Measurements from ENCODE around the gene MYRFL. TPM values are rescaled to one million over a fixed set of nuclear protein-coding genes. Genes with fewer than 3 reads are reported as not detected.

Gene MYRFL
- total RNA-seq, 3 donors from 2014 or later (not counting 1 experiment from before 2014, with no cell fraction given) = not detected

DNA sequence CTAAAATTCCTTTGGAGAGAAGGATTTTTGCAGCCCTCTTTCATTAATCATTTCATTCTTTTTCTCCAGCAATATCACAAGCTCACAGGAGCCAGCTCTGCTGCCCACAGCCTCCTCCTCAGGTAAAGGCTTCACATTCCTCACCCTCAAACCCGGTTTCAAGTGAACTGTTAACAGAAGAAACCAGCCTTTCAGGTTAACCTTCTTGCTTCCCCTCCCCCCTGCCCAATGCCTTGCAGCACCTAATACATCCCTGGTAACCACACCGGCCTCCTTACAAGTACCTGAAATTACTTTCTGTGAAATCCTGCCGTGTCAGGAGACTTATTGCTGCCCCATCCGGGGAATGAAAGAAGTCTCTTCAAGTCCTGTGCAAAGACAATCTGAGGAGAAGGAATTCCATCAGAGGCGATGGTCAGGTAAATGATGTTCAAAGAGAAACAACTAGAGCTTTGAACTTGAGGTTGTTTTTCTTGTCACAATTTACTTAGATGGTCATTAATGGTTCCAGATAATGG, 111.2 kb downstream of the MYRFL start:
- Histone ChIP-seq H3K36me3 (ENCODE audit: control insufficient read depth, insufficient read depth, low read length) (no peaks in the 10 kb centered on the region), H3K4me3 (ENCODE audit: low read length) (no peak overlapping the region), H3K9me3 (ENCODE audit: control insufficient read depth, insufficient read depth, low read length) (no peaks in the 10 kb centered on the region), H3K27me3 (ENCODE audit: control insufficient read depth, insufficient read depth, low read length) (no peaks in the 10 kb centered on the region), H3K27ac (ENCODE audit: low read length) (no peak overlapping the region), H3K4me1 (ENCODE audit: control insufficient read depth, insufficient read depth, low read length) (no peaks in the 10 kb centered on the region)
- intact Hi-C loops (cut with micrococcal nuclease) = no loop called here
- Mint-ChIP-seq H3K27ac (no peak overlapping the region), H3K27me3 (ENCODE audit: low read depth in 2 of 2) (peaks cover 0 to 13% of the 10 kb centered on the region in 2 donors), H3K4me1 (peaks cover 0 to 3% of the 10 kb centered on the region in 2 donors), H3K36me3 (no peaks in the 10 kb centered on the region), H3K4me3 (no peak overlapping the region), H3K9me3 (no peaks in the 10 kb centered on the region)
- 83% methylated on average over 5 of the region's 5 CpGs for WGBS (ENCODE audit: insufficient coverage)
- ATAC-seq (no peak), DNase-seq (no peak)
- TF ChIP-seq, protein P1, sequence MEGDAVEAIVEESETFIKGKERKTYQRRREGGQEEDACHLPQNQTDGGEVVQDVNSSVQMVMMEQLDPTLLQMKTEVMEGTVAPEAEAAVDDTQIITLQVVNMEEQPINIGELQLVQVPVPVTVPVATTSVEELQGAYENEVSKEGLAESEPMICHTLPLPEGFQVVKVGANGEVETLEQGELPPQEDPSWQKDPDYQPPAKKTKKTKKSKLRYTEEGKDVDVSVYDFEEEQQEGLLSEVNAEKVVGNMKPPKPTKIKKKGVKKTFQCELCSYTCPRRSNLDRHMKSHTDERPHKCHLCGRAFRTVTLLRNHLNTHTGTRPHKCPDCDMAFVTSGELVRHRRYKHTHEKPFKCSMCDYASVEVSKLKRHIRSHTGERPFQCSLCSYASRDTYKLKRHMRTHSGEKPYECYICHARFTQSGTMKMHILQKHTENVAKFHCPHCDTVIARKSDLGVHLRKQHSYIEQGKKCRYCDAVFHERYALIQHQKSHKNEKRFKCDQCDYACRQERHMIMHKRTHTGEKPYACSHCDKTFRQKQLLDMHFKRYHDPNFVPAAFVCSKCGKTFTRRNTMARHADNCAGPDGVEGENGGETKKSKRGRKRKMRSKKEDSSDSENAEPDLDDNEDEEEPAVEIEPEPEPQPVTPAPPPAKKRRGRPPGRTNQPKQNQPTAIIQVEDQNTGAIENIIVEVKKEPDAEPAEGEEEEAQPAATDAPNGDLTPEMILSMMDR (IDR thresholded peaks at IDR 0.05) = no peak

DNA sequence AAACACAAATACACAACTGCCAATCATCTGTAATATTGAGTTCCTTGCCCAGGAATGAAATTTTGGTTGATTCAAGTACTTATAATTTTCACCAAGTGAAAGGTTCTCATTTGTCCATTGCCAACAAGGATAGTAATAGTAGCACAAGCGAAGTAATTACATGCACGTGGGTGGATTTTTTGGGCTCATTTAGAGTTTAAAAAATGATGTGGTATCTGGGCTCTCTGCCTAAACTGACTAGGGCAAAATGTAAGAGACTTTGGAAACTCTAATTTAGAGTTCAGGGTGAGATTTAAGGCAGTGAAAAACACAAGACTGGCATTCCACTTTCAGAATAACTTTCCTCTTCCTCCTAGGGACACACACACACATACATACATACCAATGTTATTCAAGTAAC, 111.7 kb downstream of the MYRFL start:
- Histone ChIP-seq H3K27ac (ENCODE audit: low read length) (no peak overlapping the region), H3K4me1 (ENCODE audit: control insufficient read depth, insufficient read depth, low read length) (no peaks in the 10 kb centered on the region), H3K9me3 (ENCODE audit: control insufficient read depth, insufficient read depth, low read length) (no peaks in the 10 kb centered on the region), H3K4me3 (ENCODE audit: low read length) (no peak overlapping the region), H3K27me3 (ENCODE audit: control insufficient read depth, insufficient read depth, low read length) (no peaks in the 10 kb centered on the region), H3K36me3 (ENCODE audit: control insufficient read depth, insufficient read depth, low read length) (no peaks in the 10 kb centered on the region)
- no peaks in the 10 kb centered on the region for H3K9me3 Mint-ChIP-seq
- DNase-seq (no peak), ATAC-seq (no peak)
- WGBS (ENCODE audit: insufficient coverage) = 91% methylated on average over 2 of the region's 2 CpGs
- H3K4me3 Mint-ChIP-seq = no peak overlapping the region
- H3K27me3 Mint-ChIP-seq (ENCODE audit: low read depth in 2 of 2) = peaks cover 0 to 13% of the 10 kb centered on the region in 2 donors
- no peaks in the 10 kb centered on the region for H3K36me3 Mint-ChIP-seq
- peaks cover 0 to 3% of the 10 kb centered on the region in 2 donors for H3K4me1 Mint-ChIP-seq
- no peak overlapping the region for H3K27ac Mint-ChIP-seq
- TF ChIP-seq, protein P1 (IDR thresholded peaks at IDR 0.05) = no peak
- intact Hi-C loops (cut with micrococcal nuclease) = no loop called here

DNA sequence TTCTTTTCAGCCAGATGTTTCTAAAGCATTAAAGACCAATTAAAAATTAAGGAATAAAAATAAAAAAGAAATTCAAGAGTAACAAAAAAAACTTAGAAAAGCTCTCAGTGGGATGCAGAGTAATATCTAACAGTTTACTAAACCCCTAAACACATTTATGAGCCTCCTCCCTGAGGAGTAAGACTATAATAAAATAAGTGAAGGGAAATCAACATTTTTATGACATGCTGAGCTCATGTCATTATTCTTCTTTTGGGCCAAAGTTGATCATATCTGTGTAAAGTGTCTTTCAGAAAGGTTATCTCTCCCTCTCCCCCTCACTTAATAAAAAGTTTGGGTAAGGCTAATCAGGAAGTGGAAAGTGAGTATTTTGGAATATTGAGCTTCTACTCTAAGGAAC, 122.1 kb downstream of the MYRFL start:
- Histone ChIP-seq H3K4me3 (ENCODE audit: low read length) (no peak overlapping the region), H3K4me1 (ENCODE audit: control insufficient read depth, insufficient read depth, low read length) (no peaks in the 10 kb centered on the region), H3K27ac (ENCODE audit: low read length) (no peak overlapping the region), H3K36me3 (ENCODE audit: control insufficient read depth, insufficient read depth, low read length) (no peaks in the 10 kb centered on the region), H3K27me3 (ENCODE audit: control insufficient read depth, insufficient read depth, low read length) (no peaks in the 10 kb centered on the region), H3K9me3 (ENCODE audit: control insufficient read depth, insufficient read depth, low read length) (no peaks in the 10 kb centered on the region)
- no peak for ATAC-seq
- no peak for DNase-seq
- Mint-ChIP-seq H3K4me1 (peaks cover 0 to 6% of the 10 kb centered on the region in 2 donors), H3K27me3 (ENCODE audit: low read depth in 2 of 2) (peaks cover 4 to 7% of the 10 kb centered on the region in 2 donors), H3K4me3 (no peak overlapping the region), H3K27ac (no peak overlapping the region), H3K36me3 (no peaks in the 10 kb centered on the region), H3K9me3 (no peaks in the 10 kb centered on the region)
- TF ChIP-seq, protein P1 (IDR thresholded peaks at IDR 0.05) = no peak
- intact Hi-C loops (cut with micrococcal nuclease) = no loop called here

- DNase-seq (no peak), ATAC-seq (no peak)
- H3K36me3 Mint-ChIP-seq = no peaks in the 10 kb centered on the region
- Histone ChIP-seq H3K4me1 (ENCODE audit: control insufficient read depth, insufficient read depth, low read length) (no peaks in the 10 kb centered on the region), H3K4me3 (ENCODE audit: low read length) (no peak overlapping the region), H3K27ac (ENCODE audit: low read length) (no peak overlapping the region), H3K27me3 (ENCODE audit: control insufficient read depth, insufficient read depth, low read length) (no peaks in the 10 kb centered on the region), H3K9me3 (ENCODE audit: control insufficient read depth, insufficient read depth, low read length) (no peaks in the 10 kb centered on the region), H3K36me3 (ENCODE audit: control insufficient read depth, insufficient read depth, low read length) (no peaks in the 10 kb centered on the region)
- H3K4me3 Mint-ChIP-seq = no peak overlapping the region
- H3K9me3 Mint-ChIP-seq = no peaks in the 10 kb centered on the region
- no CpG with 5 or more reads among the region's 1 CpG for WGBS (ENCODE audit: insufficient coverage)
- no peak overlapping the region for H3K27ac Mint-ChIP-seq
- H3K27me3 Mint-ChIP-seq (ENCODE audit: low read depth in 2 of 2) = peaks cover 4 to 7% of the 10 kb centered on the region in 2 donors
- TF ChIP-seq, protein P1 (IDR thresholded peaks at IDR 0.05) = no peak
- intact Hi-C loops (cut with micrococcal nuclease) = no loop called here
- H3K4me1 Mint-ChIP-seq = peaks cover 0 to 6% of the 10 kb centered on the region in 2 donors
Measured at GRCh38 chr12:69947897-69948296, 122.9 kb downstream of the MYRFL start.

Measured in natural killer cell (primary cell).